CD4-positive, alpha-beta T cell (primary cell): ENCODE measurements around the gene TSPAN1. TPM values are rescaled to one million over a fixed set of nuclear protein-coding genes. Genes with fewer than 3 reads are reported as not detected.

Experiments
- ATAC-seq: fragments of 200-7000 bp; cut with Tn5 transposase; one replicate; pipeline ENCODE4 v1.10.0; 2022; ENCODE audit warnings: mild to moderate bottlenecking; ENCODE audit not compliant: poor library complexity
- CTCF ChIA-PET: fragments of 350-600 bp; sonication (Branson Sonifier 250); formaldehyde crosslinking; loops from one replicate; lab custom pipeline; 2021; ENCODE audit warnings: antibody characterized with exemption, inconsistent platforms; lab: Charles Lee
- POLR2A ChIA-PET: fragments of 350-600 bp; sonication (Branson Sonifier 250); formaldehyde crosslinking; loops from one replicate; lab custom pipeline; 2021; ENCODE audit warnings: antibody characterized with exemption, inconsistent platforms; lab: Charles Lee
- DNase-seq, 14 experiments: peaks; one replicate each; pipeline ENCODE4 v3.0.0-alpha.2; 2013 to 2020; ENCODE audit warnings: mixed read lengths in 2 of 14
- H3K27ac ChIP-seq, 2 donors: one replicate each; pipeline versions ENCODE4 v1.5.1 to v1.7.0; 2013; ENCODE audit warnings: low read length in 2 of 2, low read depth in 1 of 2, mild to moderate bottlenecking in 1 of 2
- H3K27me3 ChIP-seq, 2 experiments: 1 replicate in 1 of 2; 2 replicates in 1 of 2; pipeline versions ENCODE4 v1.6.1 to v1.7.0; 2013; ENCODE audit warnings: low read length in 2 of 2, control low read depth in 1 of 2, mild to moderate bottlenecking in 1 of 2, moderate library complexity in 1 of 2; ENCODE audit not compliant: insufficient read depth in 2 of 2, control insufficient read depth in 1 of 2
- H3K36me3 ChIP-seq: one replicate; pipeline ENCODE4 v1.6.1; 2013; ENCODE audit warnings: low read length, control low read depth; ENCODE audit not compliant: insufficient read depth
- H3K4me1 ChIP-seq: one replicate; pipeline ENCODE4 v1.6.1; 2013; ENCODE audit warnings: low read length, control low read depth; ENCODE audit not compliant: insufficient read depth
- H3K4me3 ChIP-seq: one replicate; pipeline ENCODE4 v1.5.1; 2013; ENCODE audit warnings: mild to moderate bottlenecking, low read length, moderate library complexity
- H3K9me3 ChIP-seq, 2 experiments: 1 replicate in 1 of 2; 2 replicates in 1 of 2; pipeline versions ENCODE4 v1.6.1 to v1.7.0; 2013; ENCODE audit warnings: low read length in 2 of 2, mild to moderate bottlenecking in 2 of 2, control low read depth in 1 of 2, moderate library complexity in 1 of 2; ENCODE audit not compliant: control insufficient read depth in 1 of 2, insufficient read depth in 1 of 2
- H3K27ac Mint-ChIP-seq: one replicate; pipeline ENCODE4 v1.8.0; 2020; ENCODE audit warnings: mixed read lengths
- H3K27me3 Mint-ChIP-seq: one replicate; pipeline ENCODE4 v1.8.0; 2021; ENCODE audit warnings: mixed read lengths
- H3K36me3 Mint-ChIP-seq: one replicate; pipeline ENCODE4 v1.8.0; 2021; ENCODE audit warnings: low read depth, mixed read lengths
- H3K4me1 Mint-ChIP-seq: one replicate; pipeline ENCODE4 v1.8.0; 2021; ENCODE audit warnings: low read depth, mixed read lengths
- H3K4me3 Mint-ChIP-seq: one replicate; pipeline ENCODE4 v1.8.0; 2020; ENCODE audit warnings: mild to moderate bottlenecking, mixed read lengths
- H3K9me3 Mint-ChIP-seq: one replicate; pipeline ENCODE4 v1.8.0; 2020; ENCODE audit warnings: mixed read lengths
- CTCF ChIP-seq: fragments of 200-600 bp; IDR thresholded peaks from one replicate; pipeline ENCODE4 v1.8.0; 2022; ENCODE audit warnings: antibody characterized with exemption, mild to moderate bottlenecking
- intact Hi-C, 2 experiments: fragments of 100-400 bp; cut with DNase I in 1 of 2; cut with micrococcal nuclease in 1 of 2; formaldehyde crosslinking; loops; one replicate each; pipeline versions ENCODE4 v1.15.1 to v1.9.0; 2023 to 2025; cut with DNase I, micrococcal nuclease
- total RNA-seq, 174 experiments: library from RNA in 2 of 174; stranded (reverse) in 2 of 174; gene quantifications; one replicate each; pipeline ENCODE4 v1.2.3 and lab custom pipeline; 2021 to 2026

TSPAN1 gene
- total RNA-seq, 2 experiments from 2014 or later = not detected

- peaks cover 23% of the 10 kb centered on the region for H3K4me1 ChIP-seq
- H3K4me3 ChIP-seq = no peak overlapping the region
Measured at GRCh38 chr1:46134660-46135331, 40.1 kb upstream of the TSPAN1 start.

GRCh38 chr1:46136711-46137110, 38.2 kb upstream of the TSPAN1 start:
- TF ChIP-seq CTCF = no peak
- Histone ChIP-seq H3K4me1 (peaks cover 20% of the 10 kb centered on the region), H3K27ac (no peak overlapping the region), H3K27me3 (peaks cover 4 to 6% of the 10 kb centered on the region in 2 experiments), H3K36me3 (no peaks in the 10 kb centered on the region), H3K9me3 (no peaks in the 10 kb centered on the region), H3K4me3 (no peak overlapping the region)
- ChIA-PET POLR2A (no interaction called here), CTCF (no interaction called here)
- Mint-ChIP-seq H3K36me3 (peaks cover 4% of the 10 kb centered on the region), H3K27ac (no peak overlapping the region), H3K9me3 (no peaks in the 10 kb centered on the region), H3K4me3 (no peak overlapping the region), H3K27me3 (peaks cover 32% of the 10 kb centered on the region), H3K4me1 (peaks cover 22% of the 10 kb centered on the region)
- no peak for DNase-seq
- no peak for ATAC-seq
- intact Hi-C loops = no loop called here

More at GRCh38 chr1:46134660-46135331, 40.1 kb upstream of the TSPAN1 start:
- Histone ChIP-seq H3K27me3 (peaks cover 17 to 23% of the 10 kb centered on the region in 2 experiments), H3K36me3 (no peaks in the 10 kb centered on the region), H3K27ac (no peak overlapping the region), H3K9me3 (no peaks in the 10 kb centered on the region)
- intact Hi-C loops = no loop called here
- CTCF ChIA-PET = interaction anchor here (0.5 kb wide), 2 partner anchors 26 to 60 kb away, joined by 3 to 4 read pairs; no protein-coding TSS in a partner anchor
- no peak for ATAC-seq
- Mint-ChIP-seq H3K9me3 (no peaks in the 10 kb centered on the region), H3K4me3 (no peak overlapping the region), H3K4me1 (peaks cover 30% of the 10 kb centered on the region), H3K36me3 (peaks cover 4% of the 10 kb centered on the region), H3K27ac (no peak overlapping the region), H3K27me3 (peaks cover 51% of the 10 kb centered on the region)
- POLR2A ChIA-PET = interaction anchor here (0.6 to 1.1 kb wide), 3 partner anchors 30 to 38 kb away, joined by 3 to 5 read pairs (median 4); no protein-coding TSS in a partner anchor
- TF ChIP-seq CTCF = no peak
- peak in 2 of 14 experiments; percentile 19 to 33 for DNase-seq

GRCh38 chr1:46137916-46138315, 37.0 kb upstream of the TSPAN1 start:
- ATAC-seq = no peak
- no peak overlapping the region for H3K27ac ChIP-seq
- Mint-ChIP-seq H3K4me3 (no peak overlapping the region), H3K4me1 (peaks cover 11% of the 10 kb centered on the region), H3K36me3 (no peaks in the 10 kb centered on the region), H3K9me3 (no peaks in the 10 kb centered on the region), H3K27ac (no peak overlapping the region), H3K27me3 (peaks cover 21% of the 10 kb centered on the region)
- CTCF ChIA-PET = no interaction called here
- H3K36me3 ChIP-seq = no peaks in the 10 kb centered on the region
- H3K9me3 ChIP-seq = no peaks in the 10 kb centered on the region
- POLR2A ChIA-PET = interaction anchor here (1.0 kb wide), 1 partner anchor 30 kb away, joined by 4 read pairs; no protein-coding TSS in a partner anchor
- intact Hi-C loops = no loop called here
- H3K4me3 ChIP-seq = no peak overlapping the region
- DNase-seq = no peak
- no peak for TF ChIP-seq CTCF
- peaks cover 8% of the 10 kb centered on the region for H3K4me1 ChIP-seq
- no peaks in the 10 kb centered on the region for H3K27me3 ChIP-seq
